Endodermal cell (in vitro differentiated cells): Measurements from ENCODE around the gene RDH14. TPM values are rescaled to one million over a fixed set of nuclear protein-coding genes. Genes with fewer than 3 reads are reported as not detected.
A peak's percentile ranks its signal among the peaks of the same experiment; 100 is the strongest.

Experiments used
- DNase-seq: peaks from one replicate; pipeline ENCODE4 v3.0.0-alpha.2; 2017
- H3K27ac ChIP-seq: 2 replicates; pipeline ENCODE4 v1.5.1; 2013; ENCODE audit warnings: mild to moderate bottlenecking, low read depth, low read length, moderate library complexity
- H3K27me3 ChIP-seq: 2 replicates; pipeline ENCODE4 v1.6.1; 2013; ENCODE audit warnings: mild to moderate bottlenecking, low read length, moderate library complexity; ENCODE audit not compliant: insufficient read depth, control insufficient read depth, poor library complexity, severe bottlenecking
- H3K36me3 ChIP-seq: 2 replicates; pipeline ENCODE4 v1.7.0; 2013; ENCODE audit warnings: mild to moderate bottlenecking, low read length, moderate library complexity; ENCODE audit not compliant: control insufficient read depth, insufficient read depth
- H3K4me1 ChIP-seq: one replicate; pipeline ENCODE4 v1.7.0; 2013; ENCODE audit warnings: low read length; ENCODE audit not compliant: control insufficient read depth, insufficient read depth
- H3K4me3 ChIP-seq: 2 replicates; pipeline ENCODE4 v1.5.1; 2013; ENCODE audit warnings: mild to moderate bottlenecking, low read length, moderate library complexity
- H3K9ac ChIP-seq: 2 replicates; pipeline ENCODE4 v1.6.1; 2013; ENCODE audit warnings: mild to moderate bottlenecking, low read length, moderate library complexity; ENCODE audit not compliant: poor library complexity, severe bottlenecking; ENCODE audit errors: extremely low read depth
- H3K9me3 ChIP-seq: 2 replicates; pipeline ENCODE4 v1.6.1; 2013; ENCODE audit warnings: mild to moderate bottlenecking, low read length, moderate library complexity; ENCODE audit not compliant: control insufficient read depth
- H3K27ac Mint-ChIP-seq: 2 replicates; pipeline ENCODE4 v1.8.0; 2020; ENCODE audit warnings: mixed read lengths
- H3K27me3 Mint-ChIP-seq: 2 replicates; pipeline ENCODE4 v1.8.0; 2021; ENCODE audit warnings: mild to moderate bottlenecking, mixed read lengths; ENCODE audit not compliant: insufficient read depth
- H3K36me3 Mint-ChIP-seq: 2 replicates; pipeline ENCODE4 v1.8.0; 2020; ENCODE audit warnings: low read depth, mixed read lengths
- H3K4me1 Mint-ChIP-seq: 2 replicates; pipeline ENCODE4 v1.8.0; 2020; ENCODE audit warnings: mixed read lengths
- H3K4me3 Mint-ChIP-seq: 2 replicates; pipeline ENCODE4 v1.8.0; 2020; ENCODE audit warnings: mild to moderate bottlenecking, moderate library complexity, mixed read lengths
- H3K9me3 Mint-ChIP-seq: 2 replicates; pipeline ENCODE4 v1.8.0; 2020; ENCODE audit warnings: mild to moderate bottlenecking, mixed read lengths
- CTCF ChIP-seq: fragments of 200-600 bp; sonication (generic); conservative IDR thresholded peaks from 2 replicates; pipeline ENCODE4 v1.5.0; 2021; ENCODE audit warnings: antibody characterized with exemption, mild to moderate bottlenecking
- WGBS, 2 experiments: methylation state at CpG; one replicate each; pipeline versions ENCODE4 v1.1.5 to v1.1.7; 2013; ENCODE audit warnings: missing lambda C conversion rate in 2 of 2, mixed read lengths in 1 of 2; ENCODE audit not compliant: insufficient coverage in 1 of 2, insufficient read length in 1 of 2; 5-methylcytosine and 5-hydroxymethylcytosine counted together
- total RNA-seq, 2 donors: library from RNA; stranded (reverse); fragmentation: NEBNext Ultra II Directional in 1 of 2; extraction: Animal tissue kit (Norgen Biotek cat#: 25700) in 1 of 2; gene quantifications; 2 replicates in 1 of 2; 3 replicates in 1 of 2; pipeline ENCODE4 v1.2.1, GENCODE V29; 2021

Gene RDH14
- total RNA-seq, 2 donors from 2014 or later = 22.6 to 23.0 TPM

DNA sequence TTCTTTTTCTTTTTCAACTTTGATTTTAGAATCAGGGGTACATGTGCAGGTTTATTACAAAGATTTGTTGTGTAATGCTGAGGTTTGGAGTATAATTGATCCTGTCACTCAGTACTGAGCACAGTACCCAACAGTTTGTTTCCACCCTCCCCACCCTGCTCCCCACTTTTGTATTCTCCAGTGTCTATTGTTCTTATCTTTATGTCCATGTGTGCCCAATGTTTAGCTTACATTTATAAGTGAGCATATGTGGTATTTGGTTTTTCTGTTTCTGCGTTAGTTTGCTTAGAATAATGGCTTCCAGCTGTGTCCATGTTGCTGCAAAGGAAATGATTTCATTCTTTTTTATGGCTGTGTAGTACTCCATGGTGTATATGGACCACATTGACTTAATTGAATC lies 43.1 kb downstream of the RDH14 start:
- Mint-ChIP-seq H3K27ac (no peak overlapping the region), H3K36me3 (no peaks in the 10 kb centered on the region), H3K4me3 (no peak overlapping the region), H3K4me1 (peaks cover 8% of the 10 kb centered on the region), H3K27me3 (no peaks in the 10 kb centered on the region), H3K9me3 (no peaks in the 10 kb centered on the region)
- Histone ChIP-seq H3K4me3 (no peak overlapping the region), H3K4me1 (no peaks in the 10 kb centered on the region), H3K36me3 (no peaks in the 10 kb centered on the region), H3K27me3 (no peaks in the 10 kb centered on the region), H3K9ac (no peak overlapping the region), H3K27ac (no peak overlapping the region), H3K9me3 (no peaks in the 10 kb centered on the region)
- 91% methylated on average over 1 of the region's 1 CpG; no CpG with 5 or more reads in 1 of the 2 experiments for WGBS, 2 experiments
- TF ChIP-seq CTCF = no peak
- DNase-seq = no peak

DNA sequence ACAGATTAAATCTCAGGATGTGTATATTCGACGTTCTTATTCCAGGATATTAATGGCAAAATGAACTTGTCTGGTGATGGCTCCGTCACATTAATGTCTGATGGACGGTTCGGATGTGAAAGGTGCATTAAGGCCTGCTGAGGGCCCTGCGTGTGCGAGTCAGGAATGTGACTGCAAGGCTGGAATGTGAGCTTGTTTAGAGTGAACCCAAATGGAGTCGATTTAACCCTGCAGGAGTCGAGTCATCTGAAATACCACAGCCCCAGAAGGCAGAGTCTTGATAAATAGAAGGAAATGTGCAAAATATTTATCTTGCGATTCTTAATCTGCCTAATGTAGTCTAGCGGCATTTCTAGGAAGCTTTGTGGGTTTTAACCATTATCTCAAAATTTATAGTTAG lies 44.3 kb downstream of the RDH14 start:
- H3K36me3 ChIP-seq = no peaks in the 10 kb centered on the region
- no peak overlapping the region for H3K4me3 ChIP-seq
- H3K27me3 ChIP-seq = no peaks in the 10 kb centered on the region
- no peaks in the 10 kb centered on the region for H3K27me3 Mint-ChIP-seq
- H3K4me1 Mint-ChIP-seq = peaks cover 2% of the 10 kb centered on the region
- H3K36me3 Mint-ChIP-seq = no peaks in the 10 kb centered on the region
- peak overlapping the region; percentile 59 for H3K27ac Mint-ChIP-seq
- H3K4me1 ChIP-seq = no peaks in the 10 kb centered on the region
- no peak for TF ChIP-seq CTCF
- DNase-seq = peak; percentile 57
- 69 to 82% methylated on average over 11 of the region's 11 CpGs for WGBS, 2 experiments
- no peak overlapping the region for H3K4me3 Mint-ChIP-seq
- no peak overlapping the region for H3K27ac ChIP-seq
- H3K9ac ChIP-seq = no peak overlapping the region
- H3K9me3 ChIP-seq = no peaks in the 10 kb centered on the region
- no peaks in the 10 kb centered on the region for H3K9me3 Mint-ChIP-seq

DNA sequence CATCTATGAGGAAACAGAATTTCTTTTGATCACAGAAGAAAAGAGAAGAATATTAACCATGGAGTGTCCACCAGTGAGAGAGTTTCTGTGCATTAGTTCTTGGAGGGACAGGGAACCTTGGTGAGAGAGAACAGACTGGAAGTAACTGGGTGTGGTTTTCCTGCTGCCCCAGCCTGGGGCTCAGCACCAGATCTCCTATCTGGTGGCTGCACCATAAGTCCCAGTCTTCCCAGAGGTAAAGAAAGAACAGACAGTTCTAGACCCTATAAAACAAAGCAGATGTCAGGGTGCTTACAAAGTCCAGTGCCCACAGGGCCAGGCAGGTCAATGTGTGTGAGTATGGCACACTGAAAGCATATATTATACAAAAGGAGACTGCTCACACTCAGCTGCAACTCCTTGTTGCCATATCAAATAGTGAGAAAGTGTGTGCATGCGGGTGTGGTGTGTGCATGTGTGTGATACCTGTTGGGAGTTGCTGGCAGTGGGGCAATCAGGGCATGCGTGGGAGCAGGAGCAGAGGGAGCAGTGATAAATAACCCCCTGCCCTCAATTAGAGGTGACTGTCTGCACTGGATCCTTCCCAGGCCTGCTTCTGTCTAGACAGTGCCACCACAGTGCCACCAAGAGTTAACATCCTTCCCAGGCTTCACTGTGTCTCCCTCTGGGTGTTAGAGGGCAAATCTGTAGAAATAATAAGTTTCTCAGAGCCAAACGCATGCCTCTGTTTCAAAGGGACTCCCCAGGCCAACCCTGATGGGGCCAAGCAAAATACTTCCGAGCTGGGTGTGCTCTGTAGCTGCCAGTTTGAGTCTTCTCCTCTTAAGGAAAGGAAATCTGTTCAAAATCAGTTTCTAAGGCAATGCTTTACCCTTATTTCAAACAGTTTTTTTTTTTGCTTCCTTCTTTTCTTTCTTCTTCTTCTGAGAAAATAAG lies 45.7 kb downstream of the RDH14 start:
- Histone ChIP-seq H3K27ac (no peak overlapping the region), H3K4me1 (no peaks in the 10 kb centered on the region), H3K36me3 (no peaks in the 10 kb centered on the region), H3K27me3 (no peaks in the 10 kb centered on the region), H3K4me3 (no peak overlapping the region), H3K9me3 (no peaks in the 10 kb centered on the region), H3K9ac (no peak overlapping the region)
- H3K27me3 Mint-ChIP-seq = no peaks in the 10 kb centered on the region
- no peak for TF ChIP-seq CTCF
- no peak overlapping the region for H3K27ac Mint-ChIP-seq
- H3K36me3 Mint-ChIP-seq = no peaks in the 10 kb centered on the region
- WGBS, 2 experiments = 91 to 94% methylated on average over 2 to 4 of the region's 4 CpGs
- DNase-seq = no peak
- H3K9me3 Mint-ChIP-seq = no peaks in the 10 kb centered on the region
- H3K4me3 Mint-ChIP-seq = no peak overlapping the region
- H3K4me1 Mint-ChIP-seq = peaks cover 2% of the 10 kb centered on the region
